CD4-positive, alpha-beta T cell treated with Interleukin-2 at 100 ng/mL for 4 hours (primary cell): ENCODE data around the gene SMOC1.

Experiments used
- DNase-seq: peaks from one replicate; pipeline ENCODE4 v3.0.0-alpha.2; 2020; ENCODE audit warnings: low spot score

Gene SMOC1

GRCh38 chr14:69863083-69863482, 16.1 kb upstream of the SMOC1 start:
- DNase-seq: no peak

GRCh38 chr14:69865701-69866365, 13.4 kb upstream of the SMOC1 start:
- DNase-seq: no peak

GRCh38 chr14:69868363-69868963, 10.8 kb upstream of the SMOC1 start:
- DNase-seq: no peak

- DNase-seq: no peak
Measured at GRCh38 chr14:69870613-69871012, 8.6 kb upstream of the SMOC1 start.

- DNase-seq: no peak
Measured at GRCh38 chr14:69873877-69874780, 5.1 kb upstream of the SMOC1 start.

GRCh38 chr14:69876221-69876847, 2.9 kb upstream of the SMOC1 start:
- no peak for DNase-seq

- DNase-seq: no peak
Measured at GRCh38 chr14:69876848-69877306, 2.3 kb upstream of the SMOC1 start.

GRCh38 chr14:69877492-69877891, 1.7 kb upstream of the SMOC1 start:
- no peak for DNase-seq

- no peak for DNase-seq
Measured at GRCh38 chr14:69878251-69878650, 965 bp upstream of the SMOC1 start.

- no peak for DNase-seq
Measured at GRCh38 chr14:69880044-69880487, 850 bp downstream of the SMOC1 start.

- DNase-seq: no peak
Measured at GRCh38 chr14:69880893-69881292, 1.7 kb downstream of the SMOC1 start.

GRCh38 chr14:69882116-69882864, 3.1 kb downstream of the SMOC1 start:
- no peak for DNase-seq

- no peak for DNase-seq
Measured at GRCh38 chr14:69882915-69883314, 3.7 kb downstream of the SMOC1 start.

GRCh38 chr14:69886453-69887242, 7.4 kb downstream of the SMOC1 start:
- no peak for DNase-seq

GRCh38 chr14:69887740-69888657, 8.8 kb downstream of the SMOC1 start:
- no peak for DNase-seq

- no peak for DNase-seq
Measured at GRCh38 chr14:69891422-69891821, 12.2 kb downstream of the SMOC1 start.

GRCh38 chr14:69895109-69895508, 15.9 kb downstream of the SMOC1 start:
- DNase-seq: no peak

- DNase-seq: no peak
Measured at GRCh38 chr14:69896080-69896479, 16.9 kb downstream of the SMOC1 start.

GRCh38 chr14:69896972-69897371, 17.8 kb downstream of the SMOC1 start:
- no peak for DNase-seq

- DNase-seq: no peak
Measured at GRCh38 chr14:69900603-69901002, 21.4 kb downstream of the SMOC1 start.
